Measurements from ENCODE around the gene PTPRT.

Gene PTPRT

DNA sequence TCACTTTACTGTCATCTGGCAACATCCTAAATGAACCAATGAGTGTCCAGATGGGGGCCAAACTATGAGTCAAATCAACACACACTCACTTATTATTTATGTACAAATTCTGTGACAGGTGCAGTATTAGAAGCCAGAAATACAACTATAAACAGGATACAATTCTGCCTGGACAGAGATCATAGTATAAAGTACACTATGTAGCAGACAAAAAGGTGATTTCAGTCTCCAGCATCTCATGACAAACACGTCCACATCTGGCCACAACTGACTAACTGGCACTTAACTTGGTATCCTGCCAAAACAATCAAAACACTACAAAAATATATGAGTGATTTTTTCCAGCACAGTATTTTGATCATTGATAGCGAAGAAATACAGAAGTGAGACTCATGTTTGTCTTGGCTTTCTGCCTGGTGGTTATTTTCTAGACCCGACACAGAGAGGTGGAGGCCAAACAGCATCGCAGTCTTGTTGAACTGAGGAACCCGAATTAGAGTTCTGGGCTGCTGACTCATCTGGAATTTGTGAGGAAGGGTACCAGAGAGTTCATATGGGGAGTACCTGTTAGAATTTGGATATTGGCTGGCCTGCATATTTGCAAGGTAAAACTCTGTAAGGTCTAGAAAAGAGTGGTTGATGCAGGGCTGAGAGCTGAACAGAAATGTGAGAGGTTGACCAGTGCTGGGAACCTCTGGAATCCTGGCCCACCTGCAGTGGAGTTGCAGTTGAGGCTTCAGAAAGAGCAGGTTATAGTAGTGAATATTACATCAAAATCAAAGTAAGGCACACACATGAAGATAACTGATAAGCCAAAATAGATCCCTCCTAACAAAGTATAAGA is 475.2 kb downstream of the PTPRT start:
- no peak for DNase-seq (ENCODE audit: low spot score)

DNA sequence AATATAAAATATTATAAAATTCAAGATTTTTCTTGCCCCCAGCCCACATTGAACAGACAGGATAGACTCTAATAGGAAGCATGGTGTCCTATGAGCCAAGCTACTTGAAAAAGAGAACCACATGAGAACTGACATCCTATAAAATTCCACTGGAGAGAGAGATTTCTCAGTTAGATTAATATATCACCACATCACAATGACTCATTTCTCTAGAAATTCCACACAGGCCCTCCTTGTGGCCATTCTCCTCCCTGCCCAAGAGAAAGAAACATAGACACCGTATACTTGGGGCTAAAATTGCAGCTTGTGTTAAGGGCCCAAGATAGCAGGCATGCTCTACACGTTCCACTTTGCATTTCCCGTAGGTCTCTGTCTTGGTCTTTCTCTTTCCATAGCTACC is 481.4 kb downstream of the PTPRT start:
- no peak for DNase-seq (ENCODE audit: low spot score)

DNA sequence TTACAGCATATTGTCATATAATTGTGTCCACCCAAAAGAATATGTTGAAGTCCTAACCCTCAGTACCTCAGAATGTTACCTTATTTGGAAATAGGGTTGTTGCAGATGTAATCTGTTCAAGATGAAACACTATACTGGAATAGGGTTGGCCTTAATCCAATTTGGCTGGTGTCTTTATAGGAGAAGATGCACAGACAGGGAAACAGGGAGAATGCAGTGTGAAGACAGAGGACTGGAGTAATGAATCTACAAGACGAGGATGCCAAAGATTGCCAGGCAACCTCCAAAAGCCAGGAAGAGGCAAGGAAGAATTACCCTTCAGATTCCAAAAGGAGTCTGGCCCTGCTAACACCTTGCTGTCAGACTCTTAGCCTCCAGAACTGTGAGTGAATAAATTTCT is 482.9 kb downstream of the PTPRT start:
- DNase-seq (ENCODE audit: low spot score): no peak

DNA sequence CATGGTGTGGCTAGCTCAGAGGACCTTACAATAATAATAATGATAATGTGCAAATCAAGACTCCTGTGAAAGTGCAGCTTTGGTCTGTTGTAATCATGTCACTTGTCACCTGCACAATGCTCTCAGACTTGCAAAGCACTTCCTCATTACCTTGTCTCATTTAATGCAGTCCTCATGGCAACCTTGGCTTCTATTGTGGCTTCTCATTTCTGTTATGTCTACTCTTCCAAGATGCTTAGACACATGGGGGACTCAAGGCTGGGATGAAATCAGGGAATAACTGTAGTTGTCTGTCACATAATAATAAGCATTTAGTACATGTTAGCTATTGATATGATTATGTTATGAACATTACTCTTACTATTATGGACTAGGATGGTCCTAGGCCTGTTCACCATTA is 484.2 kb downstream of the PTPRT start:
- no peak for DNase-seq (ENCODE audit: low spot score)

DNA sequence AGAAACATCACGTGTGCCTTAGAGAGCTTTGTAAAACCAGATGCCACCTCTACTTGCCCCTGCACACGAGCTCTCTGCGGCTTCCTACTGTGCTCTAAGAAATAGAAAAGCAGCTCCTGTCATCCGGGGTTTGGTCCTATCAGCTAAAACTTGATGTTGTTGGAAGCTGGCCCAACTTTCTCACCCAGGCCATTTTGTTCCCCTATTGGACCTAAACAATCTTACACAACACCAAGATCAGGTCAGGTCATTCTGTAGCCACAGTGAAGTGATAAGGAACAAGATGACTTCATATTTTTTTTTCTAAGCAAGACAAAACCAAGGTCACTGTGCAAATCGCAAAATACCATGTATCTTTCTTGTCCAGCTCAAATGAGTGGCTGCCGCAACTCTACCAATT is 486.0 kb downstream of the PTPRT start:
- DNase-seq (ENCODE audit: low spot score): no peak

DNA sequence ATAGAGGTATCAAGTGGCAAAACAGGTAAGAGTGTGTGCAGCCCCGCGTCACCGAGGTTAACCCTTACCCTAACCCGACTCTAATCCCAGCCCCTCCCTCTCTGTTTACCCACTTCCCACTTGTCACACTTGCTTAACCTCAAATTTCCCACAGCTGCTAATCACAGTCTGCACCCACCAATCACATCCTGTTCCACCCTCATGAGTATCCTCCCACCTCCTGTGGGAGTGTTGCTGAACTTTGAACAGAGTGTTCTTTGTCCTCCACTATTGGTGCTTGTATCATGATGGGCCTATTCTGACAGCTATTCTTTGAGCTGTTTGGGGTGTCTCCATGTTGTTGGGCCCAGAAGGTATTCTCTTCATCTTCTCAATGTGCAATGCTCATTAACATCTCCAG is 487.8 kb downstream of the PTPRT start:
- no peak for DNase-seq (ENCODE audit: low spot score)

DNA sequence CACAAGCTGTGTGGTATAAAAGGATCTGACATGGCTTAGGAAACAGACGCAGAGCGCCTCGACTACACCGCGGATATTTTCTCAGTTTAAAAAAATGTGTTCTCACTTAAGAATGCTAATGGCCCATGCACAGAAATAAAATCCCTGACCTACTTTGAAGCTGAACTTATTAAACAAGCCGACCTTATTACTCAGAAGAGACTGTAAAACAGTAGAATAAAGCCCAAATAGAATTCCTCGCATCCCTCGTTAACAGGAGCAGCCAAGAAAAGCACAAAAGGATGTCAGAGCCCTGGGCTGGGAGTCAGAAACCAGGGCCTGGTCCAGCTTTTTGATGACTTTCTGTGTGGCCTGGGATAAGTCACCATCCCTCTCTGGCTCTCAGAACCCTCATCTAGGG is 489.3 kb downstream of the PTPRT start:
- DNase-seq (ENCODE audit: low spot score): no peak

DNA sequence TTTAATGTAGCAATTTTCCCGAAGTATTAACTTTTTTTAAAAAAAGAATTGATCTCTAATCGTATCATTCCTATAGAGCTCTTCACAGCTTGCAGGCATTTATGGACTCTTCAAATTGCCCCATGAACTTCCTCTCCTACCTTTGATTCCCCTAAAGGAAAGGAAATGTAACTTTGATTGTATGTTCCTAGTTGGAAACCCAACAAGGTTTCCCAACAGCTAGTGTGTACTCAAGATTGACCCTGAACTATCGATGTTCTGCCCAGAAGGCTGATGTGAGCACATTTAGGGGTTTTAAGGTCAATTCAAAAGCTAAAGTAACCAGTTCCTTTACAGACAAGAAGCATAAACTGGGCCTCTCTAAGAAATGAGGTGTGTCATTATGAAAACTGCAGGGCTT is 491.7 kb downstream of the PTPRT start:
- no peak for DNase-seq (ENCODE audit: low spot score)

DNA sequence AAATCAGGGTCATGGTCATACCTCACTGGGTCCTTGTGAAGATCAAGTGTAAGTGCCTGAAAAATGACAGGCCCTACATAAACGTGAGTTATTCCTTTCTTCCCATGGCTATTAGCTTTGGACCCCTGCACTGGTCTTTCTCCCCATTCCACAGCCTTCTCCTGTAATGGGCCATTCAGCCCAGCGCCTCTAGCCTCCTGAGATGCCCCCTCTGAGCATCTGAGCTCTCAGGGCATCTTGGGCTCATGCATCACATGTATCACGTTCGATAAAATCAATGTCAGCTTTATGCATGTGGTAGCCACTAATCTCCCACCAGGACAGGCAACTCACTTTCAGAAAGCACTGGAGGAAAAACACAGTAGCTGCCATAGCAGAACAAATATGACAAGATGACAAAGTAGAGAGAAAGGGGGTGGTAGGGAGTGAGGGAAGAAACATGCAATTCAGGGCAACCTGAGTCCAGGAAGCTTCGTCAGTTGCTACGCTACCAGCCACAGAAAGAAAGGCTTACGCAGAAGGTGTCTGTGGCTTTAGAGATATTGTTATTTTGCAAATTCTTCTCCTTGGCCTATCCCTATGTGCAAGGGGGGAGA is 498.8 kb downstream of the PTPRT start:
- DNase-seq (ENCODE audit: low spot score): no peak

DNA sequence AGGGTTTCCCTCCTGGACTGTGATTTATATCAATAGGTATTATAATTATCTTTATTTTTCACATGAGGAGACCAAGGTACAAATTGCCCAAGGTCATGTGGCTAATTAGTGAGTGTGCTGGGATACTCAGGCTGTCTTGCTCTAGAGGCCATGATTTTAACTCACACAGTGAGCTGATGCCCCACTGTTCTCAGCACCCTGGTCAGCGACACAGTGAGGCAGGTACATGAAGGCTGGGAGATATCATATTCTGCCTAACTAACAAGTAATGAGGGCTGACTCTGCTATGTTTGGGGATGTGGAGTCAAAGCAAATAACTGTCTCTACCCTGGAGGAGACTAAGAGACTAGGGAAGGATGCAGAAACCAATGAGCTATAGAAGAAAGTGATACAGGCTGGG is 501.1 kb downstream of the PTPRT start:
- no peak for DNase-seq (ENCODE audit: low spot score)

DNA sequence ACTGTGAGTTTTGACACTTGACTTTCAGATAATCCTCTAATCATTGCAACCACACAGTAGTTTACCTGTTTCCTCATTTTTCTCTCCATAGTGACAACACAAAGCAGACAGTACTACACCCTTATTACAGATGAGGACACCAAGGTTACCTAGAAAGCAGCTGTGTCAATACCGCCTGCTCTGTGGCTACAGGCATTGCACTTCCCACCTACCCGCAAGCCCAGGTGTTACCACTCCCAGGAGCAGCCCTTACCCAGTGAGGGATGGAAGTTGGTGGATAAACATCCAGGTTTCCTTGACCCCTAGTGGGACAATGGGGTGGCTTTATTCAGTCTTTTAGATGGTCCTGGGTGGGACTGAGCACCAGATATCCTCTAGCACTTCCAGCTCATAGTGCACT is 503.6 kb downstream of the PTPRT start:
- DNase-seq (ENCODE audit: low spot score): no peak

DNA sequence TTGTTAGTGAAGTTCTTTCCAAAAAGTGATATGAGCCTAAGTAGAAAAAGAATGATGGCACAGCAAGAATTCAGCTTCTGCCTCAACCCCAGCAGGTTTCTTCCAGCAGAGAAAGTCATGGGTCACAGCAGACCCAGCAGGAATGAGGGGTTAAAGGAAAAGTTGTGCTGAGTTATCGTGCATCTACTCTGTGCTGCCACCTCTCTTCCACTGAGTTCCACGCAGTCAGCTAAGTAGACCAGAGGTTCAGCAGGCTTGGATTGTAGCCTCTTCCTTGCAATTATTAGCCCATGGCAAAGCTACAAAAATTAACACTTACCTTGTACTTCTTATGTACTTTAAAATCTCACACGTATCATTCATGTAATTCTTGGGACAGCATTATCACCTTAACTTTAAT is 510.8 kb downstream of the PTPRT start:
- DNase-seq (ENCODE audit: low spot score): no peak

DNA sequence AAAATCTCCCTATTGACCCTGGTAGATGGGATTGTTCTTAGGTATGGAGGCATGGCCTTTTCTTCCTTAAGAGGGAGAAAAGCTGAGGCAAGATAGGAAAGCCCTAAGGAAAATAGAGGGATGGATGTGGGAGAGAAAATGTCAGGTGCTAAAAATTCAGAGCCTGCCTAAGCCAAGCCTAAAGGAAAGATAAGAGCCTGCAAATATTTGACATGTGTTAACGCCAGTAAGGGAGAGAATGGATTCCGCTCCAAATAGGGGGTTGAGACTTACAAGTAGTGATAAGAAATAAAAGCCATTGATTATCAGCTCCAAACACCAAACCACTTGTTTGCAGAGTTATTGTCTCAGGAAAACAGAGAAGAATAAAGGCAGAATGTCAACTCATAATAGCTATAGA is 533.6 kb downstream of the PTPRT start:
- DNase-seq (ENCODE audit: low spot score): no peak

DNA sequence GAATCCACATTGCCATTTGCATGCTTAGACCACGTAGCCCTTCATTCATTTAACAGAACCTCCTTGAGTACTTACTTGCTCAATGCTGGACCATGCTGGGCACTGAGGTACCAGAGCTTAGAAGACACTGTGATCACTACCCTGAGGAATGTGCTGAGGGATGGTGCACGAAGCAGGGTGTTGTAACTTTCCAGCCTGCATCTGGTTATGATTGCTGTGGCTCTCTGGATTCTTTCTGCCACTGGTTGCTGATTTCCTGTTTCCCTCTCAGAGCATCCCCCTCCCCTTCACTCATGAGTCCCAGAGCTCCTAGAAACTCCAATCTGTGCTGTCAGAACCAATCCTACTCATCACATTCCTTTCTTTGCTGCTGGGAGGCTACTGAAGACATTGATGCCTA is 537.4 kb downstream of the PTPRT start:
- no peak for DNase-seq (ENCODE audit: low spot score)

DNA sequence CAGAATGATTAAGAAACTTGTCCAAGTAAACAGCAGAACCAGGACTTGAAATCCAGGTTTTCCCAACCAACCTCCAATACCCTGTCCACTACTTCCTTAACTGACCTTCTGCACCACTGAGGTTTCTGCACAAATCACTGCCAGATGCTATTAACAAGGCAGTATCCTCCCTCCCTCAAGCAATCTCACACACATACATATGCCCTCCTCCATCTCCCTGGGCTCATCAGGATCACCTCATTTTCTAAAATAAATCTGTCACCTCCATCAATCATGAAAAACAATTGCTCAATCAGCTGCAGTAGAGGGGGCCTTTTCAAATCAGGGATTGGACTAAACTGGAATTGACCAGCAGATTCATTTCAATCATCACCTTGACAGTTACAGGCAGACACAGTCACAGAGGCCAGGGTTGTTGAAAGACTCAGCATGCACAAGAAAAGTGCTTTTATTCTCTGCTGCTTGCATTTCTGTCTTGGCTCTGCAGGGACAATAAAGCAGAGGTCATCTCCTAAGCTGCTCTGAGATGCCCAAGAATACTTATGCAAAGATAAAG is 539.4 kb downstream of the PTPRT start:
- no peak for DNase-seq (ENCODE audit: low spot score)

DNA sequence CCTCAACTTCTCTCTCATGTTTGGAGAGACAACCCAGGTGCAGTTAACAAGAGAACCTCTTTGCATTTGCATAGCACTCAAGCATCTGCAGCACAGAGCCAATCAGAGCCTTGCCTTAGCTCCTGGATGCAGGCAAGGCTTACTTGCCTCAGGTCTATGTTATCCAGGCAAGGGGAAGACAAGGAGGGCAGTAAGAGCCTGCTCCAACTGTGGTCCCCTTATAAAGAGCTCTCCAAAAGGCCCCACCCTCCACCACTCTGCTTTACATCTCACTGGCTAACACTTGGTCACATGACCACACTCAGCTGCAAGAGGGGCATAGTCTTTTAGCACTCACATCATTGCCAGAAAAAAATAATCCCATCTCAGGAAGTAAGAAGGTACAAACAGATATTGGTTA is 540.0 kb downstream of the PTPRT start:
- DNase-seq (ENCODE audit: low spot score): no peak

DNA sequence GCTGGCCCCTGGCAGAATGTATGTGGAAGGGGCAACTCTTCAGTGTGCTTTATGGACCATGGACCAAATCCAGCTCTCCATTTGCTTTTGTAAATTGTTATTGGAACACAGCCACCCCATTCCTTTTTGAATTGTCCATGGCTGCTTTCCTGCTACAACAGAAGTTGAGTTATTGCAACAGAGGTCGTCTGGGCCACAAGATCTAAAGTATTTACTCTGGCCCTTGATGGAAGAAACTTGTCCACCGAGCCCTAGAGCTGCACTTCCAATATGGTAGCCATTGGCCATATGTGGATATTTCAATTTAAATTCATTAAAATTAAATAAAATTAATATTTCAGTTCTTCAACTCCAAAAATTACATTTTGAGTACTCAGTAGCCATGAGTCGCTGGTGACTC is 543.5 kb downstream of the PTPRT start:
- DNase-seq (ENCODE audit: low spot score): no peak

DNA sequence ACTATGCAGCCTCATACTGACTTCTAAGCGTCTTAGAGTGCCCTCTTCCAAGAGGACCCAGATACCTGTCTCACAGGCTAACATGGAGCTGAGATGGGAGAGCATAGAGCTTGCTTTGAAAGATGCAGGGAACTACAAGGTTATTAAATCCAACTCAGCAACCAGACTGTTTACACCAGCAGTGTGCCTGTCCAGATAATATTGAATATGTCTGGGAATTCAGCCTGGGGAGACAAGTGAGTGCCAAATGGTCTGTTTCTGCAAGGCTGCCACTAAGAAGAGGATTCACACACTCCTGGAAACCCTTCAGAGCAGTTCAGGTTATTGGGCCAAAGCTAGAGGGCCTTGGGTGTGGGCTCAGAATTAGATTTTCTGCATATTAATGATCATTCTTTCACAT is 547.8 kb downstream of the PTPRT start:
- no peak for DNase-seq (ENCODE audit: low spot score)

DNA sequence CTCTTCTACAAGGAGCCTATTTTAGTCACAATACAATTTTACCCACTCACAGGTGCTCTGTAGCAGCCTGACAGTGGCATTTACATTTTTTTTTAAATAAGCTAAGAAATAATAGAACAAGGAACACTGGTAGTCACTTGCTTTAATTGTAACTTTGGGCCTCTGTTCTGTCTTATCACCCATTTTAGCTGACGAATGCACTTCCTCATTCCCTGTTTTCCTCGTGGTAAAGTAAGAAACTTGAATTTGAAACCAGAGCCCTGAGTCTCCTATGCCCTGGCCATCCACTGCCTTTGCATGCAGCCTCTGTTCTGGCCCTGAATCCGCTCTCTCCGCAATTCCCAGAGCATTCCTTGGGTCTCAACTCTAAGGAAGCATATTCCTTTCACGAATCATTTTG is 550.6 kb downstream of the PTPRT start:
- DNase-seq (ENCODE audit: low spot score): no peak

DNA sequence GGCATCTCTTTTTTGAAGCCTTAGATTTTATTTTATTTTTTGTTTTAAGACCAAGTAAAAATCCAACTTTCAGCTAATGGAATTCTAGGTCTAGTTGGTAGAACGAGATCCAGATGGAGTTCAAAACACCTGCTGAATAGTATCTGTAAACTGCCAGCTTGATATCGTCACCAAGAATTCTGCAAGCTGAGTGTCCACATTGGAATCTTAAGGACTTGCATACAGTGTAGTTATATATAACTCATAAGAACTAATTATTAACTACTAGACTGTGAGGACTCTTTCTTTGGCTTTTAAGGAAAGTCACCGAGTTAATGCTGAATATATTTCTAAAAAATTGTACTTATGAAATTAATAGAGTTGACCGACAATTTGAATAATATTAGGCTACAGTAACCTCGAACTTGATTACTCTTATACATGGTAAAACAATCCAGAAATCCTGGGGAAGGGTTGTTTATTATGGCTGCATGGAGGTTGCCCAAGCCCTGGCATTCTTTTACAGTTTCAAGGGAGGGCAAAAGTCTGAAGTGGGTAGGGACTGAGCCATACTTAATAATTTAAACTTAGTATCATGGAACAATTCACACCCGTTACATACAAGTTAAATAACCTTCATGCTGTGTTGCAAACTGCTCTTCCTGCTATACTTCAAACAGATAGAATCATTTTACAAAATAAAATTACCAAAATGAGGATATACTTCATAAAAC is 553.9 kb downstream of the PTPRT start:
- DNase-seq (ENCODE audit: low spot score): no peak

DNA sequence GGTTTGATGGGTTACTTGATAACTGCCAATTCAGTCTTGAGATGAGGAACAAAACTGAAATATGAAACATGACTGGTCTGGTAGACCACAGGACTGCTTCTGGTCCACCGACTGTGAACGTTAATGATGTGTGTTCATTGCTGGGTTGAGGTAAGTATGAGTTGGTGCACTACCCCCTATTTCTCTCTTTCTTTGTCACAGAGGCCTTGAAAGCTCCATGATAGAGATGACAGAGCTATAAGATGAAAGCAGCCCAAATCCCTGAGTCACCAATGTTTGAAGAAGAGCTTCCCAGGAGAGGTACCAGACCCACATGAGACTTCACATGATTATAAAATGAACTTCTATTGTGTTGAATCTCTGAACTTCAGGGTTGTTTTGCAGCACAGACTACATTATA is 555.5 kb downstream of the PTPRT start:
- no peak for DNase-seq (ENCODE audit: low spot score)

DNA sequence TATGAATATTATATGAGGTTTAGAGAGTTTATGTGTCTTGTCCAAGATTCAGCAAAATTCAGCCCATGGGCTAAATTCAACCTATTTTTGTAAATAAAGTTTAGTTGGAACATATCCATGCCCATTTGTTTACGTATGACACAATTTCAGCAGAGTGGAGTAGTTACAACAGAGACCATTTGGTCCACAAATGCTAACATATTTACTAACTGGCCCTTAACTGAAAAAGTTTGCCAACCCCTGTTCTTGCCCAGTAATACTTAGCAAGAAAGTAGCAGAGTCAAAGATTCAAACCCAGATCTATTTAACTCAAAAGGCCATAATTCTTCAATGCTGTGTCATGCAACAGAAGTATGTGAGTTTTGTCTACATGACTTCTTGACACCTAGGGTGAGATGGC is 561.0 kb downstream of the PTPRT start:
- no peak for DNase-seq (ENCODE audit: low spot score)

DNA sequence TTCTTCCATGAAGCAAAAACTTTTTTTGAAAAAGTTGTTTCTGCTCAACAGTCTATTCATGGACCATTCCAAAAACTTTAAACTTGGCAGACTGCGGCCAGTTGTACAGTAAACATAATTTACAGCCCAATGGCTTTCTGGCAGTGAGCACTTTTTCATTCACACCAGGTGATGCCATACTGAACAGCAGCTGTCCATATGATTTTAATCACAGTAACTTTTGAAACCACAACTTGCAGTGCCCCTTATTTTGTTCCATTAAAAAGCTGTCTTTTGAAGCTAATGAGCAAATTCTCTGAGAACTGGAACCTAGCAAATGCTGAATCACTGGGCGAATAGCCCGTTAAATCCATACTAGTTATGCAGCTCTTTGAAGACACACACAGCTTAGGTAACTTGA is 576.6 kb downstream of the PTPRT start:
- no peak for DNase-seq (ENCODE audit: low spot score)
